ENCODE results near the gene PAGE5. TPM values are rescaled to one million over a fixed set of nuclear protein-coding genes. Genes with fewer than 3 reads are reported as not detected.

Gene PAGE5
- total RNA-seq, 1 experiment from 2014 or later: not detected

GRCh38 chrX:55213381-55213780 is 6.8 kb upstream of the PAGE5 start:
- no peaks in the 10 kb centered on the region for H3K4me1 ChIP-seq (ENCODE audit: control insufficient read depth, insufficient read depth, low read length)
- ChIA-PET POLR2A (no interaction called here), CTCF (no interaction called here)
- H3K36me3 ChIP-seq (ENCODE audit: control insufficient read depth, insufficient read depth, low read length): no peaks in the 10 kb centered on the region
- H3K4me3 ChIP-seq (ENCODE audit: low read depth in 2 of 2, low read length in 2 of 2): no peak overlapping the region
- TF ChIP-seq REST (IDR thresholded peaks at IDR 0.05; ENCODE audit: insufficient read depth in 1 of 2, low read depth in 2 of 2, low read length in 1 of 2) (no peak), SIN3A (IDR thresholded peaks at IDR 0.05; ENCODE audit: borderline replicate concordance, insufficient read depth, low read depth, low read length) (no peak), POLR2AphosphoS5 (IDR thresholded peaks at IDR 0.05; ENCODE audit: low read depth, low read length) (no peak), TCF7L2 (IDR thresholded peaks at IDR 0.05; ENCODE audit: low read depth, low read length) (no peak)
- TF ChIP-seq, protein P1, sequence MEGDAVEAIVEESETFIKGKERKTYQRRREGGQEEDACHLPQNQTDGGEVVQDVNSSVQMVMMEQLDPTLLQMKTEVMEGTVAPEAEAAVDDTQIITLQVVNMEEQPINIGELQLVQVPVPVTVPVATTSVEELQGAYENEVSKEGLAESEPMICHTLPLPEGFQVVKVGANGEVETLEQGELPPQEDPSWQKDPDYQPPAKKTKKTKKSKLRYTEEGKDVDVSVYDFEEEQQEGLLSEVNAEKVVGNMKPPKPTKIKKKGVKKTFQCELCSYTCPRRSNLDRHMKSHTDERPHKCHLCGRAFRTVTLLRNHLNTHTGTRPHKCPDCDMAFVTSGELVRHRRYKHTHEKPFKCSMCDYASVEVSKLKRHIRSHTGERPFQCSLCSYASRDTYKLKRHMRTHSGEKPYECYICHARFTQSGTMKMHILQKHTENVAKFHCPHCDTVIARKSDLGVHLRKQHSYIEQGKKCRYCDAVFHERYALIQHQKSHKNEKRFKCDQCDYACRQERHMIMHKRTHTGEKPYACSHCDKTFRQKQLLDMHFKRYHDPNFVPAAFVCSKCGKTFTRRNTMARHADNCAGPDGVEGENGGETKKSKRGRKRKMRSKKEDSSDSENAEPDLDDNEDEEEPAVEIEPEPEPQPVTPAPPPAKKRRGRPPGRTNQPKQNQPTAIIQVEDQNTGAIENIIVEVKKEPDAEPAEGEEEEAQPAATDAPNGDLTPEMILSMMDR (IDR thresholded peaks at IDR 0.05): no peak
- H3K27me3 ChIP-seq (ENCODE audit: control insufficient read depth, insufficient read depth, low read length): no peaks in the 10 kb centered on the region
- no peaks in the 10 kb centered on the region for H3K9me3 ChIP-seq (ENCODE audit: control insufficient read depth, insufficient read depth, low read depth, low read length)
- in situ Hi-C loops (cut with HindIII; ENCODE audit: low pct_unique_long_range_greater_than_20kb, low sequenced_read_pairs): no loop called here
- H3K27ac ChIP-seq (ENCODE audit: low read length): no peak overlapping the region
- no TSS peak for BruUV-seq (replicated peaks)
- intact Hi-C loops (cut with micrococcal nuclease; ENCODE audit: unreplicated experiment): no loop called here
- DNase-seq (ENCODE audit: low read depth, low spot score) (no peak), ATAC-seq (no peak)

- no TSS peak for BruUV-seq (replicated peaks)
- H3K27ac ChIP-seq (ENCODE audit: low read length): no peak overlapping the region
- H3K9me3 ChIP-seq (ENCODE audit: control insufficient read depth, insufficient read depth, low read depth, low read length): no peaks in the 10 kb centered on the region
- H3K36me3 ChIP-seq (ENCODE audit: control insufficient read depth, insufficient read depth, low read length): no peaks in the 10 kb centered on the region
- H3K4me1 ChIP-seq (ENCODE audit: control insufficient read depth, insufficient read depth, low read length): no peaks in the 10 kb centered on the region
- H3K27me3 ChIP-seq (ENCODE audit: control insufficient read depth, insufficient read depth, low read length): no peaks in the 10 kb centered on the region
- POLR2A ChIA-PET: no interaction called here
- intact Hi-C loops (cut with micrococcal nuclease; ENCODE audit: unreplicated experiment): no loop called here
- DNase-seq (ENCODE audit: low read depth, low spot score): no peak
- H3K4me3 ChIP-seq (ENCODE audit: low read depth in 2 of 2, low read length in 2 of 2): no peak overlapping the region
- TF ChIP-seq, protein P1 (IDR thresholded peaks at IDR 0.05): no peak
- in situ Hi-C loops (cut with HindIII; ENCODE audit: low pct_unique_long_range_greater_than_20kb, low sequenced_read_pairs): no loop called here
- CTCF ChIA-PET: no interaction called here
- ATAC-seq: no peak
Measured at GRCh38 chrX:55240788-55241340, 20.7 kb downstream of the PAGE5 start.

Measured in Panc1 (cell line).